Kasumi-1 (cell line): ENCODE results near the gene COX7B2.

ENCODE experiments used
- DNase-seq, 2 experiments: peaks; one replicate each; lab custom pipeline; 2025; lab: John Stamatoyannopoulos, UW

The COX7B2 gene, protein sequence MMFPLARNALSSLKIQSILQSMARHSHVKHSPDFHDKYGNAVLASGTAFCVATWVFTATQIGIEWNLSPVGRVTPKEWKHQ

DNA sequence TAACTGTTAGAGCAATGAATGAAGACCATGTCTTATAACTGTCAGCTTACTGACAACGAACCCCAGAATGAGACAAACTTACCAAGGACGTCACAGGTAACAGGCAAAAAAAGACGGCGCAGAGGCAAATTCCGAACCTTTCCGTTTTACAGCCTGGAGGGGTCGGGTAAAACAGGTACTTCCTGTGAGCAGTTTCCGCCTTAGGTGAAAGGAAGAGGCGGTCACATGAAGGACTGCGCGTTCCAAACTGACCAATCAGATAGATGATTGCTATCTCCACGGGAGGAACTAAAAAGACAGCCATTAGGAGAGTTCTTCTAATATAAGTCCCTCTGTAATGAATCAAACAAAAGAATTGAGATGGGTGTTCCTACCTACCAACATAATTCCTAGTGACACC lies at the start of gene COX7B2:
Gene COX7B2 (minus strand): TSS at position 168 of the 400 bp plus-strand sequence. CDS start 174,053 bp downstream, outside the sequence.
- no peak for DNase-seq

DNA sequence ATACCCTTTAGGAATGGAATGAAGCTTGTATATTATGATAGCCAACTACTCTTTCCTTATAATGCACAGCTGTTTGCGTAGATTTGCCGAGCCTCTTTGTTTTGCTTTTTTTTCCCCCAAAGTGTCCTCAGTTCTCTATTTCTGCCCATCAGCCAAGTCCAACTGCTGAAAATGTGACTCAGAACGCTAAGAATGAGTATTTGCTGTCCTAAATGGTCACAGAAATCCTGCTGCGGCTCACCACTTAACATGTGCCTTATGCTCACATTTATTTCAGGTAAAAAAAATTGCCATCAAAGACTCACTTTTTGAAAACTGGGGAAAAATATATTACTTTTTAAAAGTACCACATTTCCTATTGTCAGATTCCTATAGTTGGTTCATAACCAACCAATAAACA lies 47.4 kb upstream of the COX7B2 start:
- DNase-seq, result no peak

DNA sequence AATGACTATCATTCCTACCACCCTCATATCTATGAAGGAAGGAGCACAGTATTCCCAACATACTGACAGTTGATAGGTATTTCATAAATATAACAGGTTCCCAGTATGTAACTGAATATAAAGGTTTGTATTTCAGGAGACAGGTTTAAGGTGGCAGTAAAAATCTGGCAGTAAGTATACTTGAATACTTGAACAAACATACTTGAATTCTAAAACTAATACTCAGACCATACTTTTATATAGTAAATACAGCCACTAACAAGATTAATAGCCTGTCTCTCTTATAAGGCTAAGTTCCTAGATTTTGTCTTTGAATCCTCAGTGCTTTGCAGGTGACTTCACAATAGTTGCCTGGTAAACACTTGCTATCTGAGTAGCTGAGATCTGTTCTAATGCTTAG lies 46.6 kb upstream of the COX7B2 start:
- DNase-seq, result no peak

DNA sequence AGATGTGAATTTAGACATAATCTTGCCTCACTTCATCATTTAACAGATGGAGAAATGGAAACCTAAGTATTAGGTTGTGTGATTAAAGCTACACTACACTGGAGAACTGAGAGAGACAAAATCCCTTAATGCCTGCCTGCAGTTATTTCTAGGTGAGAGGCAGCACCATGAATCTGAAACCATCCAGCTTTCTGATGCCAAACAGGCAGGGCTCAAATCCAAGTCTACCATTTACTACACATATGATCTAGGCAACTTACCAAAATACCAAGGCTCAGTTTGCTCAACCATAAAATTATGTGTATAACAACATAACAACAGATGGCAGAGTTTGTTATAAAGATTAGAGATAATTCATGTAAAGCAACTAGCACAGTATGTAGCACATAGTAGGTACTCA lies 45.6 kb upstream of the COX7B2 start:
- no peak for DNase-seq

DNA sequence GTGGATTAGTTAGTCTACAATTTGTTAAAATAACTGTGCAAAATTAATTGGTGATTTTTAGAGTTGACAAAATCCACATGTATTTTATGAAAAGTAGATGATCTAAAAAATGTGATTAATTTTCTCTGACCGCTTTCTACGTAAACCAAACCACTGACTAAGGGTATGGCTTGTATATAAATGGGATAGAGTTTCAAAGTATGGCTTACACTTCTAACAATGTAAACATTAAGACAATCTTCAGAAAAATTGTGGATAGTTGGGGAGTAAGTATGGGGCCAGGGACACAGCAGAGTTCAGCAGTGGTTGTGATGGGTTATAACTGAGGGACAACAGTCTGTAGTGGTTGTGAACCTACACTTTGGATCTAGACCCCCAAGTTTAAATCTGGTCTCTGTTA lies 44.5 kb upstream of the COX7B2 start:
- no peak for DNase-seq

DNA sequence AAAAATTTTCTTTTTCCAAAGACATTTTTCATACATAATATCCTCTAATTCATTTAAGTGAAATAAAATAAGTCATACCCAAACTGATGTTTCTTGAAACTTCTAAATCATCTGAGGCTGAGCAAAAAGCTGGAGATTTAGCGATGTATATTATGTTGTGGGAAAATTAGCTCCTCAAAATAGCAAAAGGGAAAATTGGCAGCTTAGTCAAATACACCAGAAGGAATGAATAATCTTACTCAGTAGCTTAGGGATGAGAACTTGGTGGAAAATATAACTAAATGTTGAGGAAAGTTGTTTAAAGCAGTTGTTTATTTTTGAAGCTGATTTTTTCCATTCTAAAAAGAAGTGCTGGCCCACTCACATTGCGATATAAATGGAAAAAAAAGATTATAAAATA lies 43.4 kb upstream of the COX7B2 start:
- DNase-seq, result no peak

DNA sequence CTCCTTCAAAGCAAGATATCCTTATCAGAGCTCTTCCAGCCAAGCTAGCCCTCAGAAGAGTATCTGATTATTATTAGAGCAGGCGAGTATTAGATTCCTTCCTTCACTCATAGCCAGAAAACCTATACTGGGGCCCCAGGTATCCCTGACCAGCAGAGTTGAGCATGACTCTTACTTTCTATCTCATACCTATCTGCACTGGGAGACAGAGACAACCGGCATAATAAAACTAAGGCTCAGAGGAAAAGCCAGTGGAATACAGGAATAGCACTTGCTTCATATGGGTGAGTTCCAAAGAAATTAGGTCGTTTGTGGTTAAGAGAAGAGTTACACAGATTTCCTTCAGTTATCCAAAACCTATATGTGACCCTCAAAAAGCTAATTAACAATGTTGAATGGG lies 41.8 kb upstream of the COX7B2 start:
- DNase-seq, result no peak

DNA sequence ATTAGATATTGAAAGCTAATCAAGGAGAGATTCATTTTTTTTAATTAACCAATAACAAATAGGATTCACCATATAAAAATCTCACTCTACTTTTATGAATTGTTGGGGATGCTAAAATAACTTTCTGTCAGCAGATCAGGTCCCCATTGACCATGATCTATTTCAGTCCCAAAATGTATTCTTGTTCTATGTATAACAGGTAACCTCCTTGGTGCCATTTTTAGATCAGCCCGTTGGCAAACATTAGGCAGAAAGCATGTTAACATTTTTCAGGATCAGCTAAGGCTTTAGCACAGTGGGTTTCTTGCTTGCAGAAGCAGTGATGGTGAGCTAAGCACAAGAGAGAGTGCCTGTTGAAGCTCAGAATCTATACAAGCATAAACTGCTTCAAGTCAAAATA lies 40.8 kb upstream of the COX7B2 start:
- no peak for DNase-seq

DNA sequence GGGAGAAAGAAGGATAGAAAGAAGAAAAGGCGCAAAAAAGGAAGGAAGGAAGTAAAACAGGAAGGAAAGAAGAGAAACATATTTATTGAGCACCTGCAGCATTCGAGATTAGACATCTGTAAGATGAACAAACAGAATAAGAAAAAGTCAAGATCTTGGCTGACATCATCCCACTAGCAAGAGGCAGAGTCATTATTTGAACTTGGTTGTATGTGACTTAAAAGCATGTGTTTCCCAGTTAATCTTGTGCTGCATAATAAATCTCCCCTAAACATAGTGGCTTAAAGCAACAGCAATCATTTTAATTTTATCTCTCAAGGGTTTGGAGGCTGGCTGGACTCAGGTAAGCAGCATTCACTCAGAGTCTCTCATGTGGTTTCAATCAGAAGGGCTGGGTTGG lies 38.5 kb upstream of the COX7B2 start:
- DNase-seq, result no peak

DNA sequence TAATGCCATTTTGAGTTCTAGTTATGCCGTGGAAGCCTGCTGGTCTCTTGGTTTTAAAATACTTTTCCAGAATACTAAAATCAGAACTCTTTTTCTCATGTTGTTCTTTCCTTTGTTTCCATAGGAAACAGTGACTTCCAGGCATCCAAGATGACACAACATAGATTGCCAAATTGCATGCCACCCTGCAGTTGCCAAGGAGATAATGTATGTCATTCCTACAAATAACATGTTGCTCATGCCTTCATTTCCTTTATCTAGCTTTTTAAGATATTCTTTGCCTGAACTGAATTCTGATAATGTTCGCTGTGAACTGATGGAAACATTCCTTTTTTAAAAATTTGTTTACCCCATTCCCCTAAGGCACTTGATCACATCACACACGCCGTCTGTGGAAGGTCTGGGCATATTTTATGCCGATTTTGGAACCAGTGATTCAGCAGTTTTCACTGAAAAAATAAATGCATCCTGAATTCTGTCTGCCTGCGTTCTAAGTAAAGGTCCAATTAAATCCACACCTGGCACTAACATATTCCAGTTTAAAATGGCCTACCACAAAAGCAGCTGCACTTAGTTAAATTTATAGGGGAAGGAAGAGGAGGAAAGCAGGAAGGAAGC lies 38.0 kb upstream of the COX7B2 start:
- no peak for DNase-seq

DNA sequence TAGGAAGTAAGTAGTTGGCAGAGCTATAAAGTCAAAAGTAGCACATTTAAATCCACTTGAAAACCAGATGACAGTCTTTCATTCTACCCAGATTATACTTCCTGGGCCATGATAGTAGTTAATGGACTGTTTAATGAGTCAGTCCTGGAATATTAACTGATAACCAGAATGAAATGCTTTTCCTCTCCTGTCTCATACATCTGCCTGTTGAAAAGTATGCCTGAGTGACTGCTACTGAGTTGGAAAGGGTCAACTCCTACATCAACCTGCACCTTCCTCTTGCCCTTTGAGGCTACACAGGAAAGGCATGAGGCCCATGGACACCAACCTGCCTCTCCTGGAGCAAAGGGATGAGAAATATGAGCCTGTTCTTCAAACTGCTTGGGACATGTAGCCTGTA lies 36.0 kb upstream of the COX7B2 start:
- DNase-seq, result no peak

DNA sequence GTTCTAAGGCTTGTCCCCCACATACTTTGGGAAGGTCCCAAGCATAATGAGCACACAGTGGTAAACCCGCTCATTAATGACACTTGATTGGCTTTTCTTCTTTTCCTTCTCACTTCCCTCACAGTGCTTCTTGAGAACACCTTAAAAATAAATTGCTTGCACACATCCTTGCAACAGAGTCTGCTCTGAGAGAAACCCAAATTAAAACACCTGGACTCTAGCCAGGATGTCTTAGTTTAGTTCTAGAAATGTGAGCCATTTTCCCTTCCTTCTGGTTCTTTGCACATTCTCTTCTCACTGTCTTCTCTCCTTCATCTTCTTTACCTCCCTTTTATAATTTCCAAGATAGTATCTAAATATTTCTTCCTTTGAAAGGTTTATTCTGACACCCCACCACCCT lies 35.3 kb upstream of the COX7B2 start:
- DNase-seq, result no peak

DNA sequence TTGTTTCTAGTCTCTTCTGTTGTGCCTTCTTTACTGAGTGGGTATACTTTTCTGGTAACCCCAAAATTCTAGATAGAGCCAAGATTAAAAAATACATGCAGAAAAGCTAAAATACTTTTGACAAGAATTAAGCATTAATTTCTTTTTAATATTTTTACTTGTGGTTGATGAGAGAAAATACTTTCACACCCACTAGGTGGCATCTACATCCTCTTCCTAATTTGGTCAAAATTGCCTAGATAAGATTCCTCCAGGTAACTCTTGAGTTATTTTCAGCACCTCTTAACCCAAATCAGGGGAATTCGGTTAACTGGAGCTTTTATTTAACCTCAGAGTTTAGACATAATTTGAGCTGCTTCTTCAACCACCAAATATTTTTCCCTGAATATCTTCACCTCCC lies 28.4 kb upstream of the COX7B2 start:
- peak; percentile 37 to 46 for DNase-seq

DNA sequence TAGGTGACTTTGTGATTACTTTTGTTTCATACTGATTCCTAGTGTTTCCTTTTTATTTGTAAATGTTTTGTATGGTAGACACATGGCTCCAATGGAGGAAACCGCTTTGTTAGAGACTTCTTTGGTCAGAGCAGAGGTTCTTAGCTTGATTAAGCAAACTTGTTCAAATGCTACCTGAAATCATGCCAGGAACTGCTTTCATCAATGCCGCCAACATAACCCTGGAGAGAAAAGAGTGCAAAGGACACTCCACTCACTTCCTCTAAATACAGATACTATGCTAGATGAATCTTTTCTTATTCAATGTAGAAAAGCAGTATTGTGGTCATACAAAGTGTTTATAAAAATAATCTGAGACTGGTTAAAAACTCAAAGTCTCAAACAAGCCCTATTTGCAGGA lies 25.7 kb upstream of the COX7B2 start:
- DNase-seq, result no peak

DNA sequence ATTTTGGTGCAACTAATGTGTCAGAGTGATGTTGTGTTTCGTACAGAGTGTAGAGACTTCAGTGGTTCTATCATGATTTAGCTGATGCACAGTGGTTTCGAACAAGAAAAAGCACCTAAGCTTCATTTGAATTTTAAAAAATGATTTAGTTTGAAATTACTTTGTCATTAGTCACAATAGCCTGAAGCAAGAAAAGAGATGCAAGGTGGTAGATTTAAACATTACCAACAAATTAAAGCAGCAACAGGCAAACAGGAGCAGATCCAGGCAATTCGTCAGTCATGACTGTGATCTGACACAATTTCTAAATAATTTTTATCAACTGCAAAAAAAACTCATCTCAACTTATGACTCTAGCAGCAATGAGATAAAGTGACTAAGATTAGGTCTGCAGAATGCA lies 24.6 kb upstream of the COX7B2 start:
- DNase-seq, result no peak

DNA sequence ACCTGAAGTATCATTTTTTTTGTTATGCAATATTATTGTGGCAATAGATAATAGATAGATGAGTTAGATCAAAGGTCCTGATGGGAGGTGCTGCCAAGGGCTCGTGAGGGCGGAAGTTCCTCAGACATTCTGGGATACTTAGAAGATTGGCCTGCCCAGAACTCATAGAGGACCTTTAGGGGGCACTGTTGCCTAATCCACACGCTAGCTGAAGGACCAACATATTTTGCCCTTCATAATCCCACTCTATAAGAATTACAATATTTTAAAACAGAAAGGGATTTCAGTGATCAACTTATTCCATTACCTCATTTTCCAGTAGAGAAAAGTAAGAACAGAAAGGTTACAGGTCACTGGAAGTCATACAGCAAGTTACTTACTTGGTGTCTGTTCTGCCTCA lies 22.9 kb upstream of the COX7B2 start:
- peak; percentile 67 to 75 for DNase-seq

DNA sequence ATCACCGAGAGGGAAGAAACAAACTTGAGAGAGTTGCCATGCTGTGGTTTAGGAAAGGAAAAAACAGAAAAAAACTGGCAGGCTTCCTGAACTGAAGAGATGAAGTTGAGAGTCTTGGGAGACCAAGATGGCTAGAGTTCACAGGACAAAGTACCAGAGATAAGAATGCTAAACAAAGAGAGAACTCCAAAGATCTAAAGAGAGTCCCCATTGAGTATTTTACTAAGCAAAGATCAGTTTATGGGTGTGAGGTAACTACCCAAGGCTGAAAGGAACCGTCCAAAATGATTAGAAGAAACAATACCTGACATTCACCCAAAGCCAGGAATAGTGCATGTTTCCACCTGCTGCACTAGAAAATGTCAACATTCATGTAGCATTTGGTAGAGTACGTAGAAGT lies 21.8 kb upstream of the COX7B2 start:
- no peak for DNase-seq

DNA sequence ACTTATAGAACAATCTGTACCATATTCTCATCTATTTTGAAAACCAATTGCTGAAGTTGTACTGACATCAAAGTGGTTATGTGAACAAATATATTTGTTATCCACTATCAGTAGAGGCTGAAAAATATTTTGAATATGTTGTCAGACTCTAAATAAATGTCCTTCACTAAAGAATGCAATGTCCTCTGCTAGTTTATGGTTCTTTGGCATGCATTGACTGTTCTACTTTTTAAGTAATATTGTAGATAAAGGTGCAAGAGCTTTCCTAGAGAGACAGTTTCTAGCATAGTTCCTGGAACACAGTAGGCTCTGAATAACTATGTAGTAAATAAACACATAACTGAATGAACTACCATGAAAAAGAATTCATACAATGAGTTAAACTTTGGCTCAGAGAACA lies 18.2 kb upstream of the COX7B2 start:
- no peak for DNase-seq

DNA sequence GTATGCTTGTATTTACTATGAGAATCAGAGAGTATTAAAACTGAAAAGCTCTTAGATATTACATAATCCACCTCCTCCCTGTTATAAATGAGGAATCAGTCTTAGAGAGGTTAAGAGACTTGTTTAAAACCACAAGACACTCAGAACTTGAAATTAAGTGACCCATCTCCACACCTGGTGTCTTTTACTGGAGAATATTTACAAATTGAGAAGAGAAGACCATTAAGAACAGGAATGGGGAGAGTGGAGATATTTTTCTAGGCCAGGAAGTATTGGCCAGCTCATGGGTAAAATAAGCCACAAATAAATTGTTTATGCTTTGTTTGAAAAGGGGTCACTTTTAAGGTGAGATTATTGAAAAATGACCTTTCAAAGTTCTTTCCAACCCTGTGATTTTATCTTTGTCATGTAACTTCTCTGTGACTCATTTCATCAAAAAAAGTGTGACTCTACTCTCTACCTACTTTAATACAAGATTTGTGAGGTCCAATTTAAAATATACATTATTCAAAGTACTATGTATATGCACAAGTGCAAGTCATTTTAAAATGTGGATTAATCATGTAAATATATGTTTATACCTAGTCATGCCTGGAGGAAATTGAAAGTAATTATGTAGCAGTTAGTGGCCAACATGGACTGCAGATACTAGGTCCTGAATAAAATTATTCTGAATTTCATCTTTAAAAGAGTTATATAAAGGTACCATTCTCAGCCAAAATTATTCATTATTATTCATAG lies 15.9 kb upstream of the COX7B2 start:
- DNase-seq, result no peak

DNA sequence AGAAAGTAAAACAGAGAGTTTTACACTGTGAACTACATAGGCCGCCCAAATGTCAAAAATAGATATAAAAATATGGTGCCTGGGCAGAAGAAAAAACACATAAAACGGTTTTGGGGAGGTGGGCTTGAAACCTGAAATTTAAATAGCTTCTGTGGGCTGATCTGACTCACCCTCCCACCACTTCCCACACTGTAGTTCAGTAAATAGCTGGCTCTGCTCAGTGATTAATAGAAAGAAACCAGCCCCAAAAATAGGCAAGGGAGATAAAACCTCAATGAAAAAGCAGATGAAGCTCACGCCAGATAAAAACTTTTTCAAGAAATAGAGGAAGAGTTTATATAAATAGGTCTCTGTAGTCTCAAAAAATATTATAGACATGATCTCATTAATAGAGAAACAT lies 13.2 kb upstream of the COX7B2 start:
- DNase-seq, result no peak

DNA sequence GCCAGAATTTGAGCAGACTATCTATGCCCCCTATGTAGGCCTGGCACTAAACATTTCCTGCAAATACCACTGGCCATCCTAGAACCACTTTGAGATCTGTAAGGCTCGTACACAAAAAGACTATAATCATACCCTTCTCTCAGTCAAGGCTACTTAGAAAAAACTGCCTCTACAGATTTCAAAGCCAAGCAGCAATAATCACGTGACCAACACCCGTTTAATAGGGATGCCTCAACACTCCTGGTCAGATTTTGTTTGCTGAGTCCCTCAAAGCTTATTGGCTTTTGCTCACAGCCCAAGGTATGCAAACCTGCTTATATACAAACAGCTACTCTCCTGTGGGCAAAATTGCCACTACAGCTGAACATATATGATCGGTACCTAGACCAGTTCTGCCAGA lies 897 bp downstream of the COX7B2 start:
- DNase-seq, result no peak

DNA sequence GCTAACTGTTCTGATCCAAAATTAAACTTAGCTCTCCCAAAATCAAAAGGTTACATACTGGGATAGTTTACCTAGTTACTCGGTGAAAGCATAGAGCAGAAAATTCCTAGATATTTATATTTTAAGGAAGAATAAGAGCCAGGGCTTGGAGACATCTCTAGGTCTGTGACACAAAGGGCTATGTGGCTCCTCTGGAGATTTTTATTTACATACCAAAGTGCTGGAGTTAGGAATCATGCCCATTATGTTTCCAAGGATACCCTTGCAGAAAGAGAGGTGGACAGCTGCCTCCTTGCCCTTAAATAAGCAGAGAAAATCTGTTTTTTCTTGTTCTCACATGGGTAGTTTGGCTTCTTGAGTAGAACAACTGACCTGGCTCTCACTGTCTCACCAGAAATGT lies 9.0 kb downstream of the COX7B2 start:
- no peak for DNase-seq

DNA sequence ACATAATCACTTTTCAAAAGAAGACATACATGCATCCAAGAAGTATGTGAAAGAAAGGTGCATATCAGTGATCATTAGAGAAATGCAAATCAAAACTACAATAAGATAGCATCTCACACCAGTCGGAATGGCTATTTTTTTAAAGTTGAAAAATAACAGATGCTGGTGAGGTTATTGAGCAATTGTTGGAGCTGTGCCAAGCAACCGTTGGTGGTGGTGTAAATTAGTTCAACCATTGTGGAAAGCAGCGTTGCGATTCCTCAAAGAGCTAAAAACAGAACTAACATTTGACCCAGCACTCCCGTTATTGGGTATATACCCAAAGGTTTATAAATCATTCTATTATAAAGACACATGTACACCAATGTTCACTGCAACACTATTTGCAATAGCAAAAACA lies 14.2 kb downstream of the COX7B2 start:
- no peak for DNase-seq

DNA sequence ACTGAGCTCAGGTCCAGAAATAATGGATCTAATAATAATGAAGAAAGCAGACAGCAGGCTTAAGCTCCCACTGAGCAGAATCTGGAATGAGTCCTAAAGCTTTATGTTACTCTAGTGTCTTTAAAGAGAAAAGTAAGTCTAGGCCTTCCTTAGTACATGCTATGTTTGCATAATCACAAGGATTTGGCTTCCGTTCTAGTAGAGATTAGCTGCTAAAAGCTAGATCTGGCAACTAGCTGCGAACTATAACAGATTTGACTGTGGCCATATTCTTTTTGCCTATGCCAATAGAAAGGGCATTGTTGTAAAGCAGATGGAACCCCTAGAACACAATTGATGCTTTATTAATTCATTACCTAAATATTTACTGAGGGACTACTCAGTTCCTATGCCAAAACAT lies 19.0 kb downstream of the COX7B2 start:
- no peak for DNase-seq
